CD4-positive, CD25-positive, alpha-beta regulatory T cell (primary cell): ENCODE measurements around the gene ARL2. TPM values are rescaled to one million over a fixed set of nuclear protein-coding genes. Genes with fewer than 3 reads are reported as not detected.
"Not testable (repeated sequence)": the region's sequence is repeated elsewhere in the genome, so short reads cannot be mapped to it uniquely, and the experiment has no call there.

ENCODE experiments used
- ATAC-seq, 2 donors: fragments of 150-1000 bp; cut with Tn5 transposase; one replicate each; pipeline ENCODE4 v1.10.0; 2021; ENCODE audit warnings: low read depth in 2 of 2, moderate number of reproducible peaks in 2 of 2, moderate library complexity in 1 of 2
- DNase-seq, 3 donors: peaks; one replicate each; pipeline versions ENCODE4 v3.0.0 to v3.0.0-alpha.2; 2012 to 2022; ENCODE audit warnings: mixed read lengths in 1 of 3
- H3K27ac ChIP-seq: one replicate; pipeline ENCODE4 v1.7.0; 2013; ENCODE audit warnings: mild to moderate bottlenecking, low read length; ENCODE audit not compliant: insufficient read depth, poor library complexity, severe bottlenecking
- H3K27me3 ChIP-seq: one replicate; pipeline ENCODE4 v1.7.0; 2013; ENCODE audit warnings: low read length; ENCODE audit not compliant: control insufficient read depth, insufficient read depth
- H3K36me3 ChIP-seq: one replicate; pipeline ENCODE4 v1.7.0; 2013; ENCODE audit warnings: mild to moderate bottlenecking, low read length, moderate library complexity; ENCODE audit not compliant: control insufficient read depth, insufficient read depth
- H3K4me1 ChIP-seq: 2 replicates; pipeline ENCODE4 v1.7.0; 2013; ENCODE audit warnings: mild to moderate bottlenecking, low read length; ENCODE audit not compliant: insufficient read depth, control insufficient read depth, poor library complexity, severe bottlenecking
- H3K4me3 ChIP-seq: one replicate; pipeline ENCODE4 v1.7.0; 2013; ENCODE audit warnings: low read depth, mild to moderate bottlenecking, low read length, moderate library complexity
- H3K9me3 ChIP-seq, 2 experiments: 1 replicate in 1 of 2; 2 replicates in 1 of 2; pipeline ENCODE4 v1.7.0; 2013; ENCODE audit warnings: low read length in 2 of 2, mild to moderate bottlenecking in 1 of 2, moderate library complexity in 1 of 2; ENCODE audit not compliant: control insufficient read depth in 2 of 2
- H3K27ac Mint-ChIP-seq, 3 donors: one replicate each; pipeline ENCODE4 v1.8.0; 2020 to 2022; ENCODE audit warnings: mild to moderate bottlenecking in 3 of 3, mixed read lengths in 3 of 3, moderate library complexity in 2 of 3
- H3K27me3 Mint-ChIP-seq: one replicate; pipeline ENCODE4 v1.8.0; 2022; ENCODE audit warnings: mild to moderate bottlenecking, mixed read lengths
- H3K36me3 Mint-ChIP-seq: one replicate; pipeline ENCODE4 v1.8.0; 2020; ENCODE audit warnings: mixed read lengths
- H3K4me1 Mint-ChIP-seq, 4 donors: one replicate each; pipeline ENCODE4 v1.8.0; 2020 to 2022; ENCODE audit warnings: mixed read lengths in 4 of 4, mild to moderate bottlenecking in 1 of 4
- H3K4me3 Mint-ChIP-seq, 4 donors: one replicate each; pipeline ENCODE4 v1.8.0; 2020 to 2022; ENCODE audit warnings: mild to moderate bottlenecking in 4 of 4, mixed read lengths in 4 of 4, moderate library complexity in 3 of 4
- H3K9me3 Mint-ChIP-seq, 7 donors: one replicate each; pipeline ENCODE4 v1.8.0; 2020 to 2022; ENCODE audit warnings: mixed read lengths in 7 of 7, mild to moderate bottlenecking in 3 of 7, moderate library complexity in 2 of 7
- polyA plus RNA-seq, 4 donors: library from polyadenylated mRNA; unstranded; fragments of 300-500 nt; fragmentation: Illumina TruSeq; gene quantifications; one replicate each; pipeline ENCODE4 v1.2.3, GENCODE V29; 2021
- total RNA-seq: library from RNA; stranded (reverse); gene quantifications from one replicate; pipeline ENCODE4 v1.2.3, GENCODE V29; 2022

ARL2 gene
- total and polyA plus RNA-seq, 5 donors from 2014 or later, result 16.5 to 67.6 (median 64.8) TPM

DNA sequence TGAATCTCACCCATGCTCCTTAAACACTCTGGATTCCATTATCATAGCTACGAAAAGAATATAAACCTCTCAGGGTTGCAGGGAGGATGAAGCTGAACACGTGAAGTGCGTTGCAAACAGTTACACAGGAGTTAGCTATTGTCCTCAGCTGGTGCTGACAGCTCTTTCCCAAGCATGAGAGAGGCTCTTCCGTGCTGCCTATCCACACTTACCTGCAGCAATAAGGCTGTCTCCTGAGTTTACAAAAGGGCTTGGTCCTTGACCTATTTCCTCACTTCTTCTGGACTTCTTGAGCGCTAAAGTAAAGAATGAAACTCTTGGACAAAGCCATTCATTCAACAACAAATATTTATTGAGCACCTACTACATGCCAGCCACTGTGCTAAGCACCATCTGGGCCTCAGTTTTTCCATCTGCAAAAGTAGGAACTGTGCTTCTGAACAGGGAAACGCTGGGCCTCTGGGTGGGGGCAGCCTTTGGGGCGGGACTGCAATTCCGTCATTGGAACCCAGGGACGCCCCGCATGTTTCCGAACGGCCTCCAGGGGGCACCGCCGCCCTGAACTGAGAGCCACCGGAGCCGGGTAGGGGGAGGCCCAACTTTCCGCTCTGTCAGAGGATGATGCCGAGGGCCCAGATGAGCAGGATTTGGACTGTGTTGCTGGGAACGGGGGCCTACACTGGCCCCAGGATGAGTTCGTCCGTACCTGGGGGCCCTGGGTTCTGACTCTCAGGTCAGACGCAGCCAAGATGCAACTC, 651 bp upstream of the ARL2 start:
- ATAC-seq (peak; percentile 88 to 91), DNase-seq (peak; percentile 83 to 93 (median 91))
- H3K4me3 ChIP-seq, result peak overlapping the region; percentile 57
- H3K9me3 ChIP-seq, result no peaks in the 10 kb centered on the region
- Mint-ChIP-seq H3K27ac (peak overlapping the region; percentile 93 to 98 (median 97)), H3K27me3 (peaks cover 6% of the 10 kb centered on the region), H3K4me1 (peaks cover 0 to 31% (median 15%) of the 10 kb centered on the region in 4 donors), H3K9me3 (no peaks in the 10 kb centered on the region), H3K4me3 (peak overlapping the region; percentile 92 to 98 (median 92)), H3K36me3 (no peaks in the 10 kb centered on the region)
- no peaks in the 10 kb centered on the region for H3K27me3 ChIP-seq
- H3K27ac ChIP-seq, result peak overlapping the region; percentile 95
- peaks cover 13% of the 10 kb centered on the region for H3K4me1 ChIP-seq
- no peaks in the 10 kb centered on the region for H3K36me3 ChIP-seq

DNA sequence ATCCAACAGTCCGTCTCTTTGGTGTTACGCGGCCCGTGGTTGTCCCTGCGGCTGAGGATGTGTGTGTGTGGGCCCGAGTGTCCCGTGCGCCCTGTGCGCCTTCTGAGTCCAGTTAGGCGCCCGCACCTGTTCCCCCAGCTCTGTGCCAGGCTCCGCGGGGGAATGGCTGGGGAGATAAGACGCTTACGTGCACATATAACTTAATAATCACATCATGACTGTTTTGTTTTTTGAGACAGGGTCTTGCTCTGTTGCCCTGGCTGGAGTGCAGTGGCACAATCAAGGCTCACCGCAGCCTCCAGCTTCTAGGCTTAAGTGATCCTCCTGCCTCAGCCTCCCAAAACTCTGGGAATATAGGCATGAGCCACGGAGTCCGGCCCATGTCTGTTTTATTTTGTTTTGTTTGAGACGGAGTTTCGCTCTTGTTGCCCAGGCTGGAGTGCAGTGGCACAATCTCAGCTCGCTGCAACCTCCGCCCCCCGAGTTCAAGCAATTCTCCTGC, 817 bp downstream of the ARL2 start:
- peaks cover 6% of the 10 kb centered on the region for H3K27me3 Mint-ChIP-seq
- H3K9me3 Mint-ChIP-seq, result no peaks in the 10 kb centered on the region
- H3K4me1 Mint-ChIP-seq, result peaks cover 0 to 32% (median 15%) of the 10 kb centered on the region in 4 donors
- no peaks in the 10 kb centered on the region for H3K27me3 ChIP-seq
- H3K4me1 ChIP-seq, result peaks cover 13% of the 10 kb centered on the region
- peaks cover 3% of the 10 kb centered on the region for H3K36me3 ChIP-seq
- ATAC-seq (no peak), DNase-seq (no peak)
- H3K4me3 Mint-ChIP-seq, result peak overlapping the region; percentile 91 to 98 (median 94)
- no peaks in the 10 kb centered on the region for H3K9me3 ChIP-seq
- peak overlapping the region; percentile 44 for H3K4me3 ChIP-seq
- peak overlapping the region; percentile 95 for H3K27ac ChIP-seq
- peak overlapping the region; percentile 48 to 93 (median 91) for H3K27ac Mint-ChIP-seq
- H3K36me3 Mint-ChIP-seq, result no peaks in the 10 kb centered on the region

DNA sequence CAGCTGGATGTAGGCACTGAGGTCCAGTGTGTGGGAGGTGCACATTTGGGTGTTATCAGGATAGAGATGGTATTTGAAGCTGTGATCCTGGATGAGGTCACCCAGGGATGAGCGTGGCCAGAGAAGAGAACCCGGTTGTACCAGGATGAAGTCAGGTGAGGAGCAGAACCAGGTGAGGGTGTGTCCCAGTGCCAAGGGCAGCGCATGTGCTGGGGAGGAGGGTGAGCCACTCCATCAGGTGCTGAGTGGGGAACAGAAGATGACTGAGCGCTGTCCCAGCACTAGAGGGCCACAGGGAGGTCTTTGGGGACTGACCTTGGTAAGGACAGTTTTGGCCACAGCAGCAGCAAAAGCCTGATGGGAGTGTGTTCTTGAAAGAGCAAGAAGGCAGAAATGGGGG, 2.7 kb downstream of the ARL2 start:
- Mint-ChIP-seq H3K4me1 (peaks cover 0 to 33% (median 15%) of the 10 kb centered on the region in 4 donors), H3K4me3 (peak overlapping the region in 3 of 4 donors; percentile 39 to 95 (median 60)), H3K27me3 (peaks cover 6% of the 10 kb centered on the region), H3K9me3 (no peaks in the 10 kb centered on the region), H3K36me3 (no peaks in the 10 kb centered on the region), H3K27ac (peak overlapping the region in 1 of 3 donors; percentile 41)
- no peaks in the 10 kb centered on the region for H3K9me3 ChIP-seq
- H3K27ac ChIP-seq, result no peak overlapping the region
- no peaks in the 10 kb centered on the region for H3K27me3 ChIP-seq
- no peak for ATAC-seq
- peaks cover 13% of the 10 kb centered on the region for H3K4me1 ChIP-seq
- H3K36me3 ChIP-seq, result peaks cover 9% of the 10 kb centered on the region
- no peak for DNase-seq
- H3K4me3 ChIP-seq, result no peak overlapping the region

DNA sequence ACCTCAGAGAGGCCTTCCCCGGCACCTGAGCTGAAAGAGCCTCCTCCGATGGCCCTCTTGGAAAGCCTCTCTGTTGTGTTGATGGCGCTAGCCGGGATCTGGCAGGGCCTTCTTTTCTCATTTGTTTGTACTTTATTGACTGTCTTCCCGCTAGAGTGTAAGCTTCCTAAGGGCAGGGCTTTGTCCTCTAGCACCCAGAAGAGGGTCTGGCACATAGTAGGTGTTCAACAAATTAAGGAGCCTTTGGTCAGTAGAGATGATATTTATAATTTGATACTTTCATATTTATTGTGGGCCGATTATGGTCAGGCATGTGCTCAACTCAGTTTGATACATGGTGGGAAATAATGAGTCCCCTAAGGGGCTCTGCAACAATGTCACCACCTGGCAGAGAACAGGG, 4.0 kb downstream of the ARL2 start:
- H3K9me3 ChIP-seq, result no peaks in the 10 kb centered on the region
- peak overlapping the region in 2 of 4 donors; percentile 29 to 54 for H3K4me3 Mint-ChIP-seq
- peaks cover 0 to 33% (median 16%) of the 10 kb centered on the region in 4 donors for H3K4me1 Mint-ChIP-seq
- H3K27me3 Mint-ChIP-seq, result peaks cover 6% of the 10 kb centered on the region
- H3K4me1 ChIP-seq, result peaks cover 13% of the 10 kb centered on the region
- H3K36me3 ChIP-seq, result peaks cover 9% of the 10 kb centered on the region
- DNase-seq, result no peak
- no peaks in the 10 kb centered on the region for H3K27me3 ChIP-seq
- ATAC-seq, result no peak
- H3K4me3 ChIP-seq, result no peak overlapping the region
- H3K27ac Mint-ChIP-seq, result peak overlapping the region in 1 of 3 donors; percentile 71
- H3K9me3 Mint-ChIP-seq, result no peaks in the 10 kb centered on the region
- no peaks in the 10 kb centered on the region for H3K36me3 Mint-ChIP-seq
- H3K27ac ChIP-seq, result no peak overlapping the region

DNA sequence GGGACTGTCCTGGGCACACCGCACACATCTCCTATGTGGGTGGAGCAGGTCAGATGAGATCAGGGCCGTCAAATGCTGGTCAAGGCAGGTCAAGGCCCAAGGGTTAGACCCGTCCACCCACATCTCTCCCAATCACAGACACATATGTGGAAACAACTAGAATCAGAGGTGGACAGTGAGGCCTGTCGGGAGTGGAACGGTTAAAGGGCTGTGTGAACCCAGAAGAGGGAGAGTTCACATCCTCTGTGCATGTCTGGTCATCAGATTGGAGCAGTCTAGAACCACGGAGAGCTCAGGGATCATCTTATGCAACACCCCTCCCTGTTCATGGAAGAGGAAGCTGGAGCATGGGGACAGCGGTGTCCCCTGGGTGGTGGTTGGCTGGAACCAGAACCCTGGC, 5.9 kb downstream of the ARL2 start:
- H3K36me3 ChIP-seq, result peaks cover 9% of the 10 kb centered on the region
- H3K27ac Mint-ChIP-seq, result no peak overlapping the region
- H3K4me3 Mint-ChIP-seq, result no peak overlapping the region
- peaks cover 7% of the 10 kb centered on the region for H3K4me1 ChIP-seq
- no peak overlapping the region for H3K4me3 ChIP-seq
- H3K36me3 Mint-ChIP-seq, result no peaks in the 10 kb centered on the region
- no peak overlapping the region for H3K27ac ChIP-seq
- no peaks in the 10 kb centered on the region for H3K9me3 ChIP-seq
- DNase-seq (no peak), ATAC-seq (no peak)
- peaks cover 0 to 23% (median 13%) of the 10 kb centered on the region in 4 donors for H3K4me1 Mint-ChIP-seq
- no peaks in the 10 kb centered on the region for H3K9me3 Mint-ChIP-seq
- no peaks in the 10 kb centered on the region for H3K27me3 ChIP-seq
- H3K27me3 Mint-ChIP-seq, result no peaks in the 10 kb centered on the region

DNA sequence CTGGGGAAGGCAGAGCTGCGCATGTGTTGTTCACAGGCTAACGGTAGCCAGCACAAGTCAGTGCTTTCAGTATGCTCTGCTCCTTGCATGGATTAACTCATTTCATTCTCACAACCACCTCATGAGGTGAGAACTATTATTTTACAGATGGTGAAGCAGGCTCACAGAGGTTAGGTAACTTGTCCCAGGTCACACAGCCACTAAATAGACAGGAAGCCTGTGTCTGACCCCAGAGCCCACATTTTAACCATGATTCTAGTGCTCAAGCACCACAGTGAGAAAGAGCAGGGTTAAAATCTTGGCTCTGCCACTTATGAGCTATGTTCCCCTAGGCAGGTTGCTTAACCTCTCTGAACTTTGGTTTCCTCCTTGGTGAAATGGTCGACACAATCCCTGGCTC, 7.0 kb downstream of the ARL2 start:
- Histone ChIP-seq H3K36me3 (peaks cover 9% of the 10 kb centered on the region), H3K27me3 (no peaks in the 10 kb centered on the region), H3K4me1 (no peaks in the 10 kb centered on the region), H3K9me3 (no peaks in the 10 kb centered on the region), H3K27ac (no peak overlapping the region), H3K4me3 (no peak overlapping the region)
- Mint-ChIP-seq H3K27ac (no peak overlapping the region), H3K9me3 (no peaks in the 10 kb centered on the region), H3K4me1 (peaks cover 0 to 11% (median 6%) of the 10 kb centered on the region in 4 donors), H3K4me3 (no peak overlapping the region), H3K27me3 (no peaks in the 10 kb centered on the region), H3K36me3 (no peaks in the 10 kb centered on the region)
- ATAC-seq, result no peak
- no peak for DNase-seq

DNA sequence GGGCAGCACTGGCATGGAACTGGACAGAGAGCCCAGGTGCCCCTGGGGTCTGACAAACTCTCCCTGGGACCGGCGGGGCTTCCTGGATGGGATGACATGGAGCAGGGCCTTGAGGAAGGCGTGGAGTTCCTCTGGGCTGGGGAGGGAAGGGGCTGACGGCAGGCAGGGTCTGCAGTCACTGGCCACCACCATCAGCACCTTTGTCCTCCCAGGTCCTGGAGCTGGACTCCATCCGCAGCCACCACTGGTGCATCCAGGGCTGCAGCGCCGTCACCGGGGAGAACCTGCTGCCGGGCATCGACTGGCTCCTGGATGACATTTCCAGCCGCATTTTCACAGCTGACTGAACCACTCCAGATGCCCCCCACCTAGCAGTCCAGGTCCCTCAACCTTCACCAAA, 7.5 kb downstream of the ARL2 start:
- Histone ChIP-seq H3K36me3 (peaks cover 9% of the 10 kb centered on the region), H3K27ac (no peak overlapping the region), H3K27me3 (no peaks in the 10 kb centered on the region), H3K9me3 (no peaks in the 10 kb centered on the region), H3K4me1 (no peaks in the 10 kb centered on the region), H3K4me3 (no peak overlapping the region)
- no peak for DNase-seq
- Mint-ChIP-seq H3K27me3 (no peaks in the 10 kb centered on the region), H3K27ac (no peak overlapping the region), H3K36me3 (no peaks in the 10 kb centered on the region), H3K4me1 (peaks cover 0 to 7% (median 4%) of the 10 kb centered on the region in 4 donors), H3K9me3 (no peaks in the 10 kb centered on the region), H3K4me3 (no peak overlapping the region)
- ATAC-seq, result no peak

DNA sequence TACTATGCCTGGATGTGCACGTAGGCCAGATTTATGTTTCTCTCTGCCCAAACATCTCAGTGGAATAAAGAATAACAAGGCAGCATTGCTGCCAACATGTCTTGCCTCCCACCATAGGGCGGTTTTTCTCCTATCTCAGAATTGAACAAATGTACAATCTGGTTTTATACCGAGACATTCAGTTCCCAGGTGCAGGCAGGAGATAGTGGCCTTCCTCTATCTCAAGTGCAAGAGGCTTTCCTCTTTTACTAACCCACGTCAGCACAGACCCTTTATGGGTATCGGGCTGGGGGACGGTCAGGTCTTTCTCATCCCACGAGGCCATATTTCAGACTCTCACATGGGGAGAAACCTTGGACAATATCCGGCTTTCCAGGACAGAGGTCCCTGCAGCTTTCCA, 9.5 kb downstream of the ARL2 start:
- not testable (repeated sequence) for H3K36me3 Mint-ChIP-seq, DNase-seq, H3K9me3 ChIP-seq, H3K27me3 Mint-ChIP-seq, ATAC-seq, H3K36me3 ChIP-seq, H3K4me3 ChIP-seq, H3K27me3 ChIP-seq, H3K27ac ChIP-seq, H3K9me3 Mint-ChIP-seq
- Mint-ChIP-seq H3K27ac (peak overlapping the region in 1 of 3 donors; percentile 34), H3K4me1 (peaks cover 8 to 25% (median 18%) of the 10 kb centered on the region in 4 donors), H3K4me3 (peak overlapping the region in 2 of 4 donors; percentile 20 to 43)
- H3K4me1 ChIP-seq, result peaks cover 13% of the 10 kb centered on the region
